ENCODE data around the gene BOD1.
"Not testable (repeated sequence)": the region's sequence is repeated elsewhere in the genome, so short reads cannot be mapped to it uniquely, and the experiment has no call there.

BOD1 gene

DNA sequence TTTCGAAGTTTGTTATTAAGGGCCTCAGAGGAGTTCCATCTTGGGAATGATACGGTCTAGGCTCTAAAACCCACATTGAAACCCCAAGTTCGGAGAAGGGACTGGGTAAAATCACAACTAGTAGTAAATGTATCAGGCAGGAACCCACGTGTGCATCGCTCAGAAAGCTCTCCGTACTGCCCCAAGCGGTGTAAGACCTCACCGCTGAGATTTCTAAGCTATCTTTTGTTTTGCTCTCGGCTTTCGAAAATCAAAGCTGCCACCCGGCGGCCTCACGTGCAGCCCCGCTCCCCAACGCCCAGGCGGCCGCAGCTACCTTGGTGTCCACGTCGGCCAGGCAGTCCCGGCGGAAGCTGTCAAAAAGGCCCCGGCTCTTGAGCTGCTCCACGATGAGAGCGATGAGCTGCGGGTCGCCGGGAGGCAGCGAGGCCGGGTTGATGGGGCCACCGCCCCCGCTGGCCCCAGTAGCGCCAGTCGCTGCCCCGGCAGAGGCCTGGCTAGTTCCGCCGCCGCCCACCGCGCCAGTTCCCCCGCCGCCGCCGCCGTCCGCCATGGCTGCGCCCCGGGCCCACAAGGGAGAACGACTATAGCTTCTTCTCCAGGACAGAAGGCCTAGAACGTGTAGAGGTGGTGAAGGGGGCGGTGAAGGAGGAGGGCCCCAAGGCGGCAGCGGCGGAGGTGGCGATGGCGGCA lies 420 bp downstream of the BOD1 start:
- DNase-seq (ENCODE audit: low spot score): peak; percentile 80

GRCh38 chr5:173614591-173614990 lies 1.9 kb downstream of the BOD1 start:
- DNase-seq (ENCODE audit: low spot score): no peak

DNA sequence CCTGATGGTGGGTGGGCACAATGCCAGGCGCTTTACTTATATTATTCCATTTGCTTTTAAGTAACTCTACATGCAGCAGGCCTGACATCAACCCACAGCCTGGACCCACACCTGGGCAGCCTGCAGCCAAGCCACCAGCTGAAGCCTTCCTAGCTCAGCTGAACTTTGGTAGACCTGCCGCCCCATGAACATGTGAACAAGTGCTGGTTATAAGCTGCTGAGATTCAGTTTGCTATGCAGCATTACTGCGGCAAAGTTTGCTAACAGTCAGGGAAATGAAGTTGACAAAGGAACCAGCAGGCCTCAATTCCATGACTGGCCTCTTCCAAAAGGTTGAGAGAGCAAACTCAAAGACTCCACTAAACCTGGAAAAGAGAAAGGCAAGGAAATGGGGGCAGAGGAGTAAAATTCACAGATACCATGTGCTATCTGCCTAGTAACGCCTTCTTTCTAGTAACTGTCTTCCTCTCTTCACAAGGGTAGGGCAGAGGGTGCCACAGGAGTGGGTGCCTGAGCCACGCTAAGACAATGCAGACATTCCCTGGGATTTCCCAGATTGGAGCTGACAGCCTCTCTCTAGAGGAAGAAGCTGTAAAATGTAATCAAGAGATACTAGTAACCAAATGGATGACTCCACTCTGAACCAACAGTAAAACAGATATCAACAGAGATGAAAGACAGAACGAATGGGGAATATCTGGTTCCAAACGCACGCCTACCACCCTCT lies 2.9 kb downstream of the BOD1 start:
- no peak for DNase-seq (ENCODE audit: low spot score)

DNA sequence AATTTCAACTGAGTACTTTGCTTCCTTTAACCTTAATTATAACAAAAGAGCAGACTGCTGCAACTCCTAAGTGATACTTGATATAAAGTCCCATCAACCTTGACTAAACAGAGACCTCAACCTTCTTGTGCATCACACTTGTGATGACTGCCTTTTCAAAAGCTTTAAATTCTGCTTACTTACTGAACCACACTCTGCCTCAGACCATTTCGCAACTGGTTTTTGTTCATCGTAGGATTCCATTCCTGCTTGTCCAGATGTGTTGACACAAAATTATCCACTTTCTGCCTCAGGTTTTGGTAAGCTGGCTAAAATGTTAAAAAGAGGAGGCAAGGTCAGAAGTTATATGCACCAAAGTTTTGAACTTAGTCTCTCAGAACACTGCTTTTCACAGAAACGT lies 3.5 kb downstream of the BOD1 start:
- DNase-seq (ENCODE audit: low spot score): no peak

DNA sequence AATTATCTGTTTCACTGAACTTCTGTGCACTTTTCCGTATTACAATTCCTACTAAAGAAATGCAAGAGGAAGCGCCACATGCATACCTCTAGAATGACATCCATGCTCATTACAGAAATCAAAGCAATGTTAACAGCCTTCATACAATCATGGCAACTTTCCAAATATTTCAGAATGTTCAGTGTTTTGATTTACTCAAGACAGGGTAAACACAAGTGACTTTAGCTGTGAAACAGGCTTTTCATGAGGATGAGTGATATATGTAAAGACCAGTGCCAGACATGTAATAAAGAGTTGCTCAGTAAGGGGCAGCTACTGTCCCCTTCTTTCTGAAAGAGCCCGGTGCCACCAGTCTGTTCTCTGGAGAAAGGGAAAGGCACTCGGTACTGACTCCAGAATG lies 4.7 kb downstream of the BOD1 start:
- DNase-seq (ENCODE audit: low spot score): no peak

DNA sequence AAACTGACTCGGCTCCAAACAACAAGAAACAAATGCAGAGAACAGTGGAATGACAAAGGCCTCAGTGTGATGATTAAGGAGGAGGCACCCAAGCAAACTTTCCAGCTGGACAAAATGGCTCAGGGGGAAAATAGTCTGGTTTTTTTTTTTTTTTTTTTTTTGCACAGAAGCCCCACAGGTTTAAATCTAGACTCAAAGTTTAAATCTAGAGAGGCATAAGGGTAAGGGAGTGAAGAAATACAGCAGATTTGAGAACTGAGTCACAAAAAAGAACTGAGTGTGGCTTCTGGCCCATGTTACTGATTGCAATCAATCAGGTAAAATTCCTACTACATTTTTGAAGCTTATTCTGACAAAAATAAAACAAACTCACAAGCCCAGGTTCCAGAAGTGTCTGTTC lies 12.3 kb downstream of the BOD1 start:
- no peak for DNase-seq (ENCODE audit: low spot score)

DNA sequence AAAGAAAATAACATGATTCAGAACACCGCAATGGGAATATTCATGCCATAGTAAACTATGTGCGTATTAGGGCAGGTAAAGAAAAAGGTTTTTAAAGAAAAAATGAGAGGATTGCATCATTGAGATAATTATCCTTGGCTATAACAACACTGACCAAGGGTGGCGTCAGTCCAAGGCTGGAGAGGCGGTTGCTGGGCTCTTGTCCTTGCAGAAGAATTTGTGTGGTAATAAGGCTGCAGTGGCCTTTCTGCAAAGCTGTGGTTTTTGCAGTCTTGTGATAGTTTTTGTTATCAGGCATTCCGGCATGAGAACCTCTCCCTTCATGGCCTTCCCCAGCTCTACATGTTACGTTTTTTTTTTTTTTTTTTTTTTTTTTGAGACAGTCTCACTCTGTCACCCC lies 14.0 kb downstream of the BOD1 start:
- DNase-seq (ENCODE audit: low spot score): no peak

GRCh38 chr5:173598686-173599085 lies 17.8 kb downstream of the BOD1 start:
- DNase-seq (ENCODE audit: low spot score): no peak

GRCh38 chr5:173597304-173597703 lies 19.1 kb downstream of the BOD1 start:
- DNase-seq (ENCODE audit: low spot score): no peak

GRCh38 chr5:173595841-173596240 lies 20.6 kb downstream of the BOD1 start:
- DNase-seq (ENCODE audit: low spot score): no peak

- DNase-seq (ENCODE audit: low spot score): no peak
These were observed 22.4 kb downstream of the BOD1 start for GRCh38 chr5:173594061-173594460.

DNA sequence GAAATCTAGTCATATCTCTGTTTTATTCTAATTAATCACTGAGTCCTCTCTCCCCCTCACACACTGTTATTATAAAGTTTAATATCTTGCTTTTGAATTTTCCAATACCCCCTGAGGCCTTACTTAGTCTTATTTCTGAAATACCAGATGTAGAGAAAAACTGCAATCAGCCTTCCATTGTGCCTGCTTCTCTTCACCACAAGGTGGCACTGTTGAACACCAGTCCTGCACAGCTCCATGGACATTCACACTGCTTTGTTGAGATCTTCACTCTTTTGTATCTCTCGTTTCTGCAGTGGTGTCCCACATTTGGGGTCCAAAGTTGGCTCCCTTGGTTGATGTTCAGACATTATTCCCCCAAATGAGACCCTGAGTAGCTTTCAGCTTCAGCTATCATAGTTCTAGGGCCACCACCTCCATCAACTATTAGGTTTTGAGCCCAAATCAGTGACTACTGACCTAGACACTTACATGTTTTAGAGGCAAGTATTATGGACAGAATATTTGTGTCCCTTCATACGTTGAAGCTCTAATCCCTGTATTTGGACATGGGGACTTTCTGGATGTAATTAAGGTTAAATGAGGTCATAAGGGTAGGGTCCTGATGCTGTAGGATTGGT lies 24.3 kb downstream of the BOD1 start:
- DNase-seq (ENCODE audit: low spot score): peak; percentile 42

- peak; percentile 73 for DNase-seq (ENCODE audit: low spot score)
These were observed 25.4 kb downstream of the BOD1 start for GRCh38 chr5:173591056-173591514.

DNA sequence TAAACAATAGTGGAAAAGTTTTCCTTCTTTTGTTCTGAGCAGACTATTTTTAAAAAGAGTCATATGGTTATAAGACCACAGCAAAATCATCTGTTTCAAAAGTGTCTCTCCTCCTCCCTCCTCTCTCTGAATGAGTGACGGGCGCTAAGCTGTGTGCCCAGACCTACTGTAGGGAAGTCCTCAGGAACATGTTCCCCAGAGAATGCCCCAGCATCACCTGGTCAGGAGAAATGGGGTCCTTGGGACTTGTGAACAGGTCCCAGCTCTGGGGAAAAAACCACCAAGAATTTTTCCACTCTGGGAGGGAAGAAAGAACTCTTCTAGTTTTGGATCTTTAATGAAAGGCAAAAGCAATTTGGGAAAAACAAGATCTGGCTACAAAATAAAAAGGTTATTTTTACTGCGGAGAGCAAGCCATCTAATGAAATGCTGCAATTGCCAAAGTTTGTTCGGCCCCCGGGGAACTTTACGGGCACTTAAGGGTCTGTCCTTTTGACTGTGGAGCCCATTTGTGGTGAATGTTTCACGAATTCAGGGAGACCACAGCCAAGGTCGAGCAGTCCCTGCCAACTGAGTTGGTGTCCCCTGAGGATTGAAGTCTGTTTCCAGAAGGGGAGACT lies 25.9 kb downstream of the BOD1 start:
- DNase-seq (ENCODE audit: low spot score): no peak

DNA sequence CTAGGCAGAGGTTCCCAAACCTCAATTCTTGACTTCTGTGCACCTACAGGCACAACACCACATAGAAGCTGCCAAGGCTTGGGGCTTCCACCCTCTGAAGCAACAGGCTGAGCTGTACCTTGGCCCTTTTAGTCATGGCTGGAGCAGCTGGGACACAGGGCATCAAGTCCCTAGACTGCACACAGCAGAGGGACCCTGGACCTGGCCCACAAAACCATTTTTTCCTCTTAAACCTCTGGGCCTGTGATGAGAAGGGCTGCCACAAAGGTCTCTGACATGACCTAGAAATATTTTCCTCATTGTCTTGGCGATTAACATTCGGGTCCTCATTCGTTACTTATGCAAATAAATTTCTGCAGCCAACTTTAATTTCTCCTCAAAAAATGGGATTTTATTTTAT lies 30.3 kb downstream of the BOD1 start:
- DNase-seq (ENCODE audit: low spot score): not testable (repeated sequence)

DNA sequence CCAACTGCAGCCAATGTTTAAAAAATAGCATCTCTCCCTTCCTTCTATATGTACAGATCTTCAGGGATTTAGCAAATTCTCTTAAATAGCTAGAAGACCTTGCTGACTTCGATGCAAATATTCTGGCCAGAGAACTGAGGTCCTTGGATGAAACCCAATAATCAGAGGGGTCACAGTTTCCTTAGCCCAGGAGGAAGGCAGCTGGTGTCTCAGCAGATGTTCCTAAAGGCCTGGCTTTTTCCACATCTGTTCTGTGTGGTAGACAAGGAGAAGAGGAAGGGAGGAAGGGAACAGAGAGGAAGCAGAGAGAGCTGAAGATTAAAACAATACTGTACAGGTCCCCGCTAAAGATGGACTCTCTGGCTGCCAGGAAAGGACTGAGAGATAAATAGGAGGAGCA lies 33.1 kb downstream of the BOD1 start:
- DNase-seq (ENCODE audit: low spot score): no peak

DNA sequence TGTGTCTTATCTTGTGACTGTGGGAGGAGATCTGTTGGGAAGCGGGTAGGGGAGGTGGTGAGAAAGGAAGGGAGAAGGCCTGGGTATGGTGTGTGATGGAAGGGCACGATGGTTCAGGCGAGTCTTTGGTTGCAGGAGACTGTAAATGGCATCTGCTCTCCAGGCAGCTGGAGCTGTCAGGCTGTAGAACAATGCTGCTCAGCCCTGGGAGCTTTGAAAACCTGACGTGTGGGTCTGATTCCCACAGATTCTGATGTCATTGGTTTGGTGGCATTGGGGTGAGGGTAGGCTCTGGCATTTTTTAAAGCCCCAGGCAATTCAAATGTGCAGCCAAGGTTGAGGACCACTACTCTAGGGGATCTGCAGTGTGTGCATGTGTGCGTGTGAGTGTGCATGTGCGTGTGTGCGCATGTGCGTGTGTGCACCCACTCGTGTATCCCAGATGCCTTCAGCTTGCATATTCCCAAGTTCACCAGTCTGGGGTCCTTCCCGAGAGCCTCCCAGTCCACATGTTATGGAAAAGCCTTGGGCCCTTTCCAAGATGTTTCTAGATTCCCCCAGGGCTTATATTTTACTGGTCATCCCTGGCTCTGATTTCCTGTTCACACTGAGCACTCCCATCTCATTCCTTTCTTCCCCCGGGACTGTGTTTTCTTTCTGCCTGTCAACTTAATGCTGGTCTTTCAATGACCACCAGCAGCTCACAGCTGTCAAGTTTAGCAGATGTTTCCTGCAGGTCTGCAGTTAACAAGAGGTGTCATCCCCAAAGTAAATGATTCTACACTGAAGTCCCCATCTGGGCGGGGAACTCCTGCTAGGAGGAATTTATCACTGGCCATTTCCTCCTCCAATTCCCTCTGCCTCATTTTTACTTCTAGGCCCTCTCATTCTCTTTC lies 34.0 kb downstream of the BOD1 start:
- DNase-seq (ENCODE audit: low spot score): no peak

DNA sequence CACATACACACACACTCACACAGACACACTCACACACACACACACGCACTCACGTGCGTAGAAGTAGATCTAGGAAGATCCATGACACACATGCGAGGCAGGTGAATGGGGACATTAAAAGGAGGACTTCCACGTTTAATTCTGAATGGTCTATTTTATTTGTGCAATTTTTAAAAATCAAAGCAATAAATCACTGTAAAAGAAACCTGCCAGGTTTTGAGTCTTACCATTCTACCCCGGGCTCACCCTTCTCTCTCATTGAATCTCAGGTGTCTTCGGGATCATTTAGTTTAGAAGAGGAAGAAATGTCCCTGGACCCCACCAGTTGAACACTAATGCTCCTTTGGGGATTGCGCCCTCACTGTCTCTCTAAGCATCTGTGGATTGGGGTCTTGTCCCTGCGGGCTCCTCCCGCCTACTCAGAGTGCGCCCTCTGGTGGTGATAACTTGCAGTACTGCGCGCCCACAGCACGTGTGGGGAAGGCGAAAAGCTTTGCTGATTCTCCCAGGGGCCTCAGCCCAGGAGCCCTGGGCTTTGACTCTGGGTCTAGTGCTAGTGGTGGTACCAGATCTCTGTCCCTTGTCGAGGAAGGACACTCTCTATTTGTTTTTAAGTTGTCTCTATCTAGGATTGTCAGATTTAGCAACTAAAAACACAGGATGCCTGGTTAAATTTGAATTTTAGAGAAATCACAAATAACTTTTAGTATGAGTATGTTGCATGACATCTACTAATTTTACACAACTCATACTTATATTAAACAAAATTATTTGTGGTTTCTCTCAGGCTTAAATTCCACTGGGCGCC lies 34.8 kb downstream of the BOD1 start:
- DNase-seq (ENCODE audit: low spot score): peak; percentile 56

- DNase-seq (ENCODE audit: low spot score): no peak
These were observed 37.4 kb downstream of the BOD1 start for GRCh38 chr5:173578947-173579615.

- no peak for DNase-seq (ENCODE audit: low spot score)
These were observed 38.6 kb downstream of the BOD1 start for GRCh38 chr5:173577817-173578216.

Data from SK-N-DZ (cell line).